ENCODE results near the gene VRK3. TPM values are rescaled to one million over a fixed set of nuclear protein-coding genes. Genes with fewer than 3 reads are reported as not detected.

Gene VRK3
- polyA plus RNA-seq, 2 of the 4 experiments (the other 2 are of a cell fraction) = 35.2 to 37.4 TPM

DNA sequence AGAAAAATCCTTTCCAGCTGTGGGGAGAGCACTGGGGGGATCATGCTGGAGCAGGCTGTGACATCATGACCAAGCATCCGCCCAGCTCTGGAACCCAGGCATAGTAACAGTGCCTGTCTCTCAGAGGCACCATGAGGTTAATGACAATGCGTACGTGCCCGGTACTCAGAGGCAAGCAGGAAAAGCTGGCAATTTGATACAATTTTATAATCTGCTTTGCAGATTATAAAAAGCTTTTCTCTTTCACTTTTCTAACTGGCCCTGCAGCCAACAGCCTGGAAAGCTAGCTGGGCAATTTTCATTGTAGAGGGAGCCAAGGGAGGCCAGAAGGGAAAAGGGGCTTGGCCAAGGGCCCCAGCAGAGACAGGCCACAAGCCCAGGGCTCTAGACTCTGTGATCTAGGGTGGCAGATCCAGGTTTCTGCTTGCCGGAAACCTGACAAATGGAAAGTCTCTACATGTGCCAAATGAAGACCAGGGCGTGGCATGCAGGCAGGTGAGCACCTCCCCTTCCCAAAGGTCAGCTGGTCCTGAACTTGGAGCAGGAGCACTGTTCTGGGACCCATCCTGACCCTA, 22.7 kb downstream of the VRK3 start:
- H3K4me3 ChIP-seq = no peak overlapping the region
- H3K27ac ChIP-seq = no peak overlapping the region
- ChIA-PET CTCF (interaction anchor here (1.5 to 4.1 kb wide), 4 partner anchors 9 to 65 kb away, joined by 4 to 24 read pairs (median 16); no protein-coding TSS in a partner anchor), POLR2A (no interaction called here)
- DNase-seq (ENCODE audit: low read depth in 1 of 2, low spot score in 1 of 2) (no peak), FAIRE-seq (no peak), ATAC-seq (no peak)
- H3K4me1 ChIP-seq = peaks cover 17% of the 10 kb centered on the region
- no peak overlapping the region for H3K4me2 ChIP-seq
- TF ChIP-seq, protein P1, sequence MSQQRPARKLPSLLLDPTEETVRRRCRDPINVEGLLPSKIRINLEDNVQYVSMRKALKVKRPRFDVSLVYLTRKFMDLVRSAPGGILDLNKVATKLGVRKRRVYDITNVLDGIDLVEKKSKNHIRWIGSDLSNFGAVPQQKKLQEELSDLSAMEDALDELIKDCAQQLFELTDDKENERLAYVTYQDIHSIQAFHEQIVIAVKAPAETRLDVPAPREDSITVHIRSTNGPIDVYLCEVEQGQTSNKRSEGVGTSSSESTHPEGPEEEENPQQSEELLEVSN (IDR thresholded peaks at IDR 0.05; ENCODE audit: borderline replicate concordance, low read depth) = no peak
- TF ChIP-seq TFCP2L1 (CRISPR knock-in tag; IDR thresholded peaks at IDR 0.05) (no peak), CBX8 (IDR thresholded peaks at IDR 0.05) (no peak), HOXB5 (CRISPR knock-in tag; IDR thresholded peaks at IDR 0.05) (no peak), MAFK (IDR thresholded peaks at IDR 0.05; ENCODE audit: partially characterized antibody) (no peak), SREBF2 (IDR thresholded peaks at IDR 0.05) (no peak), GATA3 (IDR thresholded peaks at IDR 0.05; ENCODE audit: borderline replicate concordance) (no peak), FOSB (CRISPR knock-in tag; IDR thresholded peaks at IDR 0.05) (no peak), HEYL (CRISPR knock-in tag; IDR thresholded peaks at IDR 0.05) (no peak), ZC3H11A (IDR thresholded peaks at IDR 0.05) (no peak), POLR2AphosphoS2 (conservative IDR thresholded peaks at IDR 0.05; ENCODE audit: low read length) (no peak), ZFP36 (IDR thresholded peaks at IDR 0.05; ENCODE audit: borderline replicate concordance, partially characterized antibody) (no peak), SMC3 (IDR thresholded peaks at IDR 0.05) (no peak), HOXA7 (CRISPR knock-in tag; IDR thresholded peaks at IDR 0.05) (no peak), EHF (CRISPR knock-in tag; IDR thresholded peaks at IDR 0.05) (no peak), HDAC2 (IDR thresholded peaks at IDR 0.05) (no peak), MYC (IDR thresholded peaks at IDR 0.05; ENCODE audit: borderline replicate concordance, low read length) (no peak), NR3C1 (IDR thresholded peaks at IDR 0.05) (no peak), CBX2 (IDR thresholded peaks at IDR 0.05; ENCODE audit: borderline replicate concordance, low read depth) (no peak)
- TF ChIP-seq, protein P2, sequence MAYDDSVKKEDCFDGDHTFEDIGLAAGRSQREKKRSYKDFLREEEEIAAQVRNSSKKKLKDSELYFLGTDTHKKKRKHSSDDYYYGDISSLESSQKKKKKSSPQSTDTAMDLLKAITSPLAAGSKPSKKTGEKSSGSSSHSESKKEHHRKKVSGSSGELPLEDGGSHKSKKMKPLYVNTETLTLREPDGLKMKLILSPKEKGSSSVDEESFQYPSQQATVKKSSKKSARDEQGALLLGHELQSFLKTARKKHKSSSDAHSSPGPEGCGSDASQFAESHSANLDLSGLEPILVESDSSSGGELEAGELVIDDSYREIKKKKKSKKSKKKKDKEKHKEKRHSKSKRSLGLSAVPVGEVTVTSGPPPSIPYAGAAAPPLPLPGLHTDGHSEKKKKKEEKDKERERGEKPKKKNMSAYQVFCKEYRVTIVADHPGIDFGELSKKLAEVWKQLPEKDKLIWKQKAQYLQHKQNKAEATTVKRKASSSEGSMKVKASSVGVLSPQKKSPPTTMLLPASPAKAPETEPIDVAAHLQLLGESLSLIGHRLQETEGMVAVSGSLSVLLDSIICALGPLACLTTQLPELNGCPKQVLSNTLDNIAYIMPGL (CRISPR knock-in tag; IDR thresholded peaks at IDR 0.05; ENCODE audit: borderline replicate concordance) = no peak
- WGBS (ENCODE audit: missing lambda C conversion rate) = 97% methylated on average over 6 of the region's 6 CpGs
- no peaks in the 10 kb centered on the region for H3K9me3 ChIP-seq

DNA sequence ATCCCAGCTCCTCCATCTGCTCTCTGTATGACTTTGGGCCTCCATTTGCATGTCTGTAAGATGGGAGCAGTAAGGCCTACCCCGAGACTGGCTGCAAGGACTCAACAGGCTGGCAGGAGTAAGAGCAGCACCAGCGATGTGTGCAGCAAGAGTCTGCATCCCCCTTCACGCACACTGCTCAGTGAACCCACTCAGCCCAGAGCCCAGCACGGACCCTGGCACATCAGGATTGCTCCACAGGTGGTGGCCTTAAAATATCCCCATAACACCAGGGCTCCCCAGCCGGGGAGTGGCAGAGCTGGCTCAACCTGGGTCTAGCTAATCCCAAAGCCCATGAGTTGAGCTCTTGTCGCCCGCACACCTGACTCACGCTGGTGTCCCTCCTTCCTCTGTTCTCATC, 23.4 kb downstream of the VRK3 start:
- DNase-seq (ENCODE audit: low read depth in 1 of 2, low spot score in 1 of 2) (no peak), FAIRE-seq (no peak), ATAC-seq (no peak)
- H3K4me3 ChIP-seq = no peak overlapping the region
- H3K4me1 ChIP-seq = peaks cover 17% of the 10 kb centered on the region
- ChIA-PET POLR2A (no interaction called here), CTCF (interaction anchor here (1.0 to 4.1 kb wide), 4 partner anchors 9 to 64 kb away, joined by 3 to 24 read pairs (median 16); no protein-coding TSS in a partner anchor)
- H3K27ac ChIP-seq = no peak overlapping the region
- H3K4me2 ChIP-seq = no peak overlapping the region
- TF ChIP-seq RCOR1 (IDR thresholded peaks at IDR 0.05; ENCODE audit: low read depth, low read length) (no peak), TFCP2L1 (CRISPR knock-in tag; IDR thresholded peaks at IDR 0.05) (no peak)
- H3K9me3 ChIP-seq = no peaks in the 10 kb centered on the region
- 90% methylated on average over 8 of the region's 8 CpGs for WGBS (ENCODE audit: missing lambda C conversion rate)

DNA sequence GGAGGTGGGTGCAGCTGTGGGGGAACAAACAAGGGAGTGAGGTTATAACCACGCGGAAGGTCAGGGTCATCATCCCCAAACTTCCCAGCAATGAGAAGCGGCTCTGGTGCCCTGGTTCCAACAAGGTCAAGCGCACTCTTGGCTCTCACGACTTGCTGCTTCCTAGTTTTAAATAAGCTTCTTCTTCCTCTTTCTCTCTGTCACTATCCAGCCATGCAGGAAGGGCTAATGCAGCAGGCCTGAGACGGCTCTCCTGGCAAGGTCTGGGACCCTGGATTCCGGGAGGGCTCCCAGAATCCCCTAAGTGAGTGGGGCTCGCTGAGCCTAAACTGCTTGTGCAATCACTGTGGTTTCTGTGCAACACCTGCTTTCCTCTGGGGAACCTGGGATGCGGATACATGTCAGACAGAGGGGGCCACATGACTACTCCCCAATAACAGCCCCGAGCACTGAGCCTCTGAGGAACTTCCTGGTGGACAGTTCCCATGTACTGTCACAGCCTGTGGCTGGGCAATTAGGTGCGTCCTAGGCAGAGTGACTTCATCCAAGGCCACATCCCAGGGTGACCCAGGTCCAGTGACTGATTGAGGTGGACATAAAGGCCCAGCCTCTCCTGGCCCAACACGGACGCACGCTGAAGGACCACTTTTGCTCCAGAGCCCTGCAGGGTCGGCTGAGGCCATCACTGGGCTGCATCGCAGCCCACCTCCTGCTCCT, 24.2 kb downstream of the VRK3 start:
- TF ChIP-seq RAD21 (conservative IDR thresholded peaks at IDR 0.05 in 1 of 2, IDR thresholded peaks at IDR 0.05 in 1 of 2) (no peak), SMC3 (IDR thresholded peaks at IDR 0.05) (no peak), HOXB5 (CRISPR knock-in tag; IDR thresholded peaks at IDR 0.05) (no peak), MAZ (IDR thresholded peaks at IDR 0.05; ENCODE audit: borderline replicate concordance, low read depth, low read length) (no peak)
- no peak for FAIRE-seq
- H3K4me2 ChIP-seq = no peak overlapping the region
- H3K27ac ChIP-seq = no peak overlapping the region
- H3K4me1 ChIP-seq = peaks cover 17% of the 10 kb centered on the region
- 87% methylated on average over 16 of the region's 16 CpGs for WGBS (ENCODE audit: missing lambda C conversion rate)
- H3K4me3 ChIP-seq = no peak overlapping the region
- CTCF ChIA-PET = interaction anchor here (0.7 to 3.9 kb wide), 6 partner anchors 8 to 51 kb away, joined by 3 to 24 read pairs (median 4); no protein-coding TSS in a partner anchor
- no peaks in the 10 kb centered on the region for H3K9me3 ChIP-seq
- no peak for ATAC-seq
- POLR2A ChIA-PET = no interaction called here
- no peak for DNase-seq (ENCODE audit: low read depth in 1 of 2, low spot score in 1 of 2)
